ENCODE results near the gene XRN2.

The XRN2 gene, protein sequence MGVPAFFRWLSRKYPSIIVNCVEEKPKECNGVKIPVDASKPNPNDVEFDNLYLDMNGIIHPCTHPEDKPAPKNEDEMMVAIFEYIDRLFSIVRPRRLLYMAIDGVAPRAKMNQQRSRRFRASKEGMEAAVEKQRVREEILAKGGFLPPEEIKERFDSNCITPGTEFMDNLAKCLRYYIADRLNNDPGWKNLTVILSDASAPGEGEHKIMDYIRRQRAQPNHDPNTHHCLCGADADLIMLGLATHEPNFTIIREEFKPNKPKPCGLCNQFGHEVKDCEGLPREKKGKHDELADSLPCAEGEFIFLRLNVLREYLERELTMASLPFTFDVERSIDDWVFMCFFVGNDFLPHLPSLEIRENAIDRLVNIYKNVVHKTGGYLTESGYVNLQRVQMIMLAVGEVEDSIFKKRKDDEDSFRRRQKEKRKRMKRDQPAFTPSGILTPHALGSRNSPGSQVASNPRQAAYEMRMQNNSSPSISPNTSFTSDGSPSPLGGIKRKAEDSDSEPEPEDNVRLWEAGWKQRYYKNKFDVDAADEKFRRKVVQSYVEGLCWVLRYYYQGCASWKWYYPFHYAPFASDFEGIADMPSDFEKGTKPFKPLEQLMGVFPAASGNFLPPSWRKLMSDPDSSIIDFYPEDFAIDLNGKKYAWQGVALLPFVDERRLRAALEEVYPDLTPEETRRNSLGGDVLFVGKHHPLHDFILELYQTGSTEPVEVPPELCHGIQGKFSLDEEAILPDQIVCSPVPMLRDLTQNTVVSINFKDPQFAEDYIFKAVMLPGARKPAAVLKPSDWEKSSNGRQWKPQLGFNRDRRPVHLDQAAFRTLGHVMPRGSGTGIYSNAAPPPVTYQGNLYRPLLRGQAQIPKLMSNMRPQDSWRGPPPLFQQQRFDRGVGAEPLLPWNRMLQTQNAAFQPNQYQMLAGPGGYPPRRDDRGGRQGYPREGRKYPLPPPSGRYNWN

DNA sequence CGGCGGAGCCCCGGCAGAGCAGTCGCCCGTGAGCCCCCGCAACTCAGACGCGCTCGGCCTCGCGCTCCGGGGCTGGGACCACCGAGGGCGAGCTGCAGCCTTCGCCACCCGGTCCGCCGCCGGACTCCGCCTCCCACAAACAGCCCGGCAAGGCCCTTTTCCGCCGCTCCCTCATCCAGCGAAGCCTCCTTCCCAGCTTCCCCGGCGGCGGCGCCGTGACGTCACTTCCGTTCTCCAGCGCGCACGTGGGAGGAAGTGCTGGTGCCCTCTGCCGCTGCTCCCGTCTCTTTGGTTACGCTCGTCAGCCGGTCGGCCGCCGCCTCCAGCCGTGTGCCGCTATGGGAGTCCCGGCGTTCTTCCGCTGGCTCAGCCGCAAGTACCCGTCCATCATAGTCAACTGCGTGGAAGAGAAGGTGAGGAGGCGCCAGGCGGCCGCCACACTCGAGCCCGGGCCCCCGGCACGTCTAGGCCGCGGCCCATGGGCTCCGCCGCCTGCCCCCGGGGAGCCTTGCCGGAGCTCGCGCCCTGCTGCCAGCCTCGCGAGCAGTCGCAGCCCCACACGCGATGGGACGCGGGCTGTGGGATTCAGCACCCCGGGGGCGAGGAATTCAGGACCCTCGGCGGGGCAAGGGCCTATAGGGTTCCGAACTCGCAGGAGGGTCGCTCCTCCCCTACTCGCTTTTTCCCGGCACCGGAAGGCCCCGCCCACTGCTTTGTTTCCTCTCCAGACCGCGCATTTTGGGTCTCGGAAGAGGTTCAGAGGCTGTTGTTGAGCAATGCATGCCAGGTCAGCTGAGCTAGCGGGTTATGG is at the start of gene XRN2:
Gene XRN2, plus strand, starts transcription at position 271 of the 811 bp plus-strand sequence. Its CDS starts 68 bp downstream, at position 339.
- in situ Hi-C loops (cut with MboI; ENCODE audit: low sequenced_read_pairs), result no loop called here

DNA sequence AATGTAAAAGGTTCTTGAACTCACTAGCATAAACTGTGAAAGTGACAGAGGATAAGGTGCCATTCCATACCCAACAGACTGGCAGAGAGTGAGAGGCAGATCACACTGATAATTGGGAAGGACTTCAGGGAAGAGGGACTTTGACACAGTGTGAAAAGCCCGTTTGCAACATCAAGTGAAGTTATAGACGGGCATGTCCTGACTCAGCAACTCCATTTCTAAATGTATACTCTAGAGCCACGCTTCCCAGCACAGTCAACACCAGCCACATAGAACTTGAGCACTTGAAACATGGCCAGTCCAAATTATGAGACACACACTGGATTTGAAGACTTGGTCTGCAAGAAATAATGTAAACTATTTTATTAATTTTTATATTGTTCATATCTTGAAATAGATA is 45.9 kb upstream of the XRN2 start:
- in situ Hi-C loops (cut with MboI; ENCODE audit: low sequenced_read_pairs), result no loop called here

DNA sequence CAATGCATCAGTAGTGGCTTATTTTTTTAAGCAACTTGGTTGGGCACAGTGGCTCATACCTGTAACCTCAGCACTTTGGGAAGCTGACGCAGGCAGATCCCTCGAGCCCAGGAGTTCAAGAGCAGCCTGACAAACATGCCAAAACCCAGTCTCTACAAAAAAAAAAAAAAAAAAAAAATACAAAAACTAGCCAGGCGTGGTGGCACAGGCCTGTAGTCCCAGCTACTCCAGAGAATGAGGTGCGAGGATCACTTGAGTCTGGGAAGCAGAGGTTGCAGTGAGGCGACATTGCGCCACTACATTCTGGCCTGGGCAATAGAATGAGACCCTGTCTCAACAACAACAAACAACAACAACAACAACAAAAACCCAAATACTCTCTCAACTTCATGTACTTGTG is 44.7 kb upstream of the XRN2 start:
- in situ Hi-C loops (cut with MboI; ENCODE audit: low sequenced_read_pairs), result no loop called here

DNA sequence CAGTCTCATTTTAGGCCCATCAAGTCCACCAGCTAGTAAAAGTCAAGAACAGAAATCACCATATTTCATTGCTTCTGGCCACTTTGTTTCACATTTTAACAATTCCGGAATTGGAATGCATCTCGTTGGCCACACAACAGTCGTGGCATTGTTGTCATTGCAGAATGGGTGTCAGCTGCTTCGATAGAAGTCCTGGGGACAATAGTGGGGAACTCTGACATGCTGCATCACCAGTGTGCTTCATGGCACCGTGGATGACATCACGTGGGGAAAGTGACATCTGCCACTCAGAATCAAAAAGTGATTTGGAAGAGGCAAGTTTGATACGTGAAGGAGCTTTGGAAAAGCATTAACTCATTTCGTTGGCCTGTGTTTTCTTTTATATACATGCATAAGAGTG is 43.8 kb upstream of the XRN2 start:
- in situ Hi-C loops (cut with MboI; ENCODE audit: low sequenced_read_pairs), result no loop called here

DNA sequence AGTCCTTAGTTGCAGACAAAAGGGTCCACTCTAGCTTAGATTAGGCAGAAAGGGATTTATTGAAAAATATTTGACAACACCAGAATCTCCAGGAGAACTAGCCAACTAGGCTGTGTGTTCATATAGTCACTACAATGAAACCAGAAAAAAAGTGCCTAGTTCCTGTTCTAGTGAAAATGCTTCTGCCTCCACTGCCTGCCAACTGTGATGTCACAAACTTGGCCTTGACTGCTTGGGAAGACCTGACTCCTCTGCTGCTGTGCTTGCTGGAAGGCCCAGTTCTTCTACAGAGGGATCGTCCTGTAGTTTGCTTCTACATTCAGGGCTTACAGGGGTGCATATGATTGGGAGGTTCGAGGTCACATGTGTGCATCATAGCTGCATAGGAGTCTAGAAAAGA is 40.3 kb upstream of the XRN2 start:
- in situ Hi-C loops (cut with MboI; ENCODE audit: low sequenced_read_pairs), result no loop called here

DNA sequence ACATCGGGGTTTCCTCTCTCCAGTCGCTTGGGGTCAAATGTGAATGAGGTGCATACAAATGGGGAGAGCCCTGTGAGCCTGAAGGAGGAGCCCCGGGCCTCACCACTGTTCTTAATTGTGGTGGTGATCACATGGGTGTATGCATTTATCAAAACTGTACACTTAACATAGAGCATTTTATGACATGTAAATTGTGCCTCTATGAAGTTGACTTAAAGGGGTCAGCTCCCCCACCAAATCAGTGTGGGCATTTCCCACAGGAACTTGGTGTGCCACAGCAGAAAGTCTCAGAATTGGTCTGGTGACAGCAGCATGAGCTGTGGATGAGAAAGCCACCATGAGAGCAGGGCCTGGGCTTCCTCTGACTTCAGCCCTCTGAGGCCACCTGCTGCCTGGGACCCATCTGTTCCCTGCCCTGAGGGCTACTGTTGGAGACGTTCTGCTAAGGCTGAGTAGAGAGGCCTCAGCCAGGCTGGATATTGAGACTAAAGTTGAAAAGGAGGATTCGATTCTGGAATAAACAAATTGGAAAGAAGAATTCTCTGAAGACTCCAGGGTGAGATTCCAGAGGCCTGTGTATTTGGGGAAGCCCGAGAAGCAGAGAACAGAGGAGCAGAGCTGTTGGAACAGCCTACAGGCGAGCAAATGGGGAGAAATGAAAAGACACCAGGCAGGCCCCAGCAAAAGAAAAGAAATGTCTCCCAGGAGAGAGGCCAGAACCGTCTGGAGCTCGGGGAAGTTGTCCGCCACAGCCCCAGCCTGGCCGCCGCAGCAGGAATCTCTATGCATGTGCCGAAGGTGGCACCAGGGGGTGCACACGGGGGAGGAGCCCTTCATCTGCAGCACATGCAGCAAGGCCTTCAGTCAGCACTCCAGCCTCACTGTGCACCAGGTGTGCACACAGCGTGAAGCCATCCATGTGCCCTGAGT is 37.6 kb upstream of the XRN2 start:
- in situ Hi-C loops (cut with MboI; ENCODE audit: low sequenced_read_pairs), result no loop called here

DNA sequence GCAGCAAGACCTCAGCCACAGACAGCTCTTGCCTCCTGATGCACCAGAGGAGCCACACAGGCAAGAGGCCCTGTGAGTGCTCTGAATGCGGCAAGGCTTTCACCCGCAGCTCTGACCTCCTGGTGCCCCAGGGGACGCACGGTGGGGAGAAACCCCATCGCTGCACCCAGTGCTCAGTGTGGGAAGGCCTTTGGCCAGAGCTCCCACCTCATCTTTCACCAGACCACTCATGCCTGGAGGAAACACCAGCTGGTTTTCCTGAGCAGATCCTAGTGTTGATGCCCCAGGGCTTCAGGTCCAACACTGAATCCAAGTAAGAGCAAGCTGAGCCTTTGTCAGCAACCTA is 37.0 kb upstream of the XRN2 start:
- in situ Hi-C loops (cut with MboI; ENCODE audit: low sequenced_read_pairs), result no loop called here

DNA sequence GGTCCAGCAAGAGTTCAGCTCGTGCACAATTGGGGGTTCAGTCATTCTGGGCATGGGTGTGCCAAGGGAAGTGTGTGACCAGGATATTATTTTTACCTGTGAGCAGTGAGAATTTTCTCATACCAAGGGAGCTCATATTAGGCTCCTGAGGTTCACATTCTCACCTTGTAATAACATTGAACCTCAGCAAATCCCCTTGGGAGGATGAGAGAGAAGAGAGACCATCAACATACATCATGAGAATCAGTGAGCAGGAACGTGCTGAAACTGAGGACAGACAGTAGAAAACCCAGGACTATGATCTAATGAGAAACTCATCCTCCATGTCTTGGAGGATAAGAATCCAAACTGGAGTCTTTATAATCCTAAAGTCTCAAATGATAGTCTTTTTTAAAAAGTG is 33.4 kb upstream of the XRN2 start:
- in situ Hi-C loops (cut with MboI; ENCODE audit: low sequenced_read_pairs), result no loop called here

DNA sequence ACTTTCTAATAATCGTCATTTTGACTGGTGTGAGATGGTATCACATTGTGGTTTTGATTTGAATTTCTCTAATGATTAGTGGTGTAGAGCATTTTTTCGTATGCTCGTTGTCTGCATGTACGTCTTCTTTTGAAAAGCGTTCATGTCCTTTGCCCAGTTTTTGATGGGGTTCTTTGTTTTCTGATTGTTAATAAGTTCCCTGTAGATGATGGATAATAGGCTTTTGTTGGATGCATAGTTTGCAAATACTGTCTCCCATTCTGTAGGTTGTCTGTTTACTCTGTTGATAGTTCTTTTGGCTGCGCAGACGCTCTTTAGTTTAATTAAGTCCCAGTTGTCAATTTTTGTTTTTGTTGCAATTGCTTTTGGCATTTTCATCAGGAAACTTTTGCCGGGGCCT is 32.3 kb upstream of the XRN2 start:
- in situ Hi-C loops (cut with MboI; ENCODE audit: low sequenced_read_pairs), result no loop called here

DNA sequence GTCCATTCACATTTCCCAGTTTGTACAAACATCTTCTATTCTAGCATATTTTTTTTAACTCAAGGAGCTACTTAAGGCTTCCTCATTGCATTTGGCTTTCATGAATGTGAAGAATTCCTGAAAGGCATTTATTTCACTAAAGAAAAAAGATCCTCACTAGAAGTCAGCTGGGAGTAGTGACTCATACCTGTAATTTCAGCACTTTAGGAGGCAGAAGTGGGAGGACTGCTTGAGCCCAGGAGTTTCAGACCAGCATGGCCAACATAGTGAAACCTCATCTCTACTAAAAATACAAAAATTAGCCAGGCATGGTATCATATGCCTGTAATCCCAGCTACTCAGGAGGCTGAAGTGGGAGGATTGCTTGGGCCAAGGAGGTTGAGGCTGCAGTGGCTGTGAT is 30.9 kb upstream of the XRN2 start:
- in situ Hi-C loops (cut with MboI; ENCODE audit: low sequenced_read_pairs), result no loop called here

DNA sequence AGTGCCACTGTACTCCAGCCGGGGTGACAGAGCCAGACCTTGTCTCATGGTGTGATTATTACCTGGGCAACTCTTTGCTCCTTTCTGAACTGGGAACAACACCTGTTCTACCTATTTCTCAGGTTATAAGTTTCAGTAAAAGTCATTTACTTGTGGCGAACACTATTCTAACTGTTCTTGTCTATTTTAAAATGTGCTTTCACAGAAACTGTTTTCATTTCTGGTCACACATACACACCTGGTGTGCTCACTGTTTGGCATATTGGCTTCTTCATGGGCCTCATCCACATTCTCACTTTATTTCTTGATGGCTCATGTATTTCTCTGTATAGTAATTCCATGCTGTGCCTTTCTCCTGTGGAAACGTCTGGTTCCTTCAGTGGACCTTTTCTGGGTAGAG is 30.5 kb upstream of the XRN2 start:
- in situ Hi-C loops (cut with MboI; ENCODE audit: low sequenced_read_pairs), result no loop called here

DNA sequence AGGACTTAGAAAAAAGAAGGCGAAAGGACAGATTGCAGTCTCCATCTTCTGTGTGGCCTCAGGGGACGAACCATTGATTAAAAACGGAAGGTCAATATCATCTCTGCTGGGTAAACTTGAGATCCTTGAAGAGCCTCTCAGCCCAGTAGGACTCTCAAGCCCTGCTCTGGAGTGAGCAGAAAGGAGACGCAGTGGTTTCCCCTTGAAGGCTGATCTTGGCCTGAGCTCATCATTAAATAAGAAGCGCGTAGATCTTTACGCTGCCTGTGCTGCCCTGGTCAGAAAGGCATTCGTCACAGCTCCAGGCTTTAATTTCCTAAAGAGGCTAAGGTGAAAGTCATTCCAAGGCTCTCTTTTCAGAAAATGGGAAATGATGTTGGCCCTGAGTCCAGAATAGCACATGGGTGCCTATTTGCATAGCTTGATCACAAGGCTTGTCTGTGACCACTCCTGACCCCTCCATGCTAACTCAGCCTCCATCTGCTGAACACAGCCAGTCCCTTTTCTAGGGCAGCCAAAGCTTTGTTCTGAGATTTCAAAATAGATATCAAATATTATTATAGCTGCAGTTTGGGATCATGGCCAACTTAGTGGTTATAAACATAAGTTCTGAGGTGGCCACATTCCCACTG is 29.3 kb upstream of the XRN2 start:
- in situ Hi-C loops (cut with MboI; ENCODE audit: low sequenced_read_pairs), result no loop called here

DNA sequence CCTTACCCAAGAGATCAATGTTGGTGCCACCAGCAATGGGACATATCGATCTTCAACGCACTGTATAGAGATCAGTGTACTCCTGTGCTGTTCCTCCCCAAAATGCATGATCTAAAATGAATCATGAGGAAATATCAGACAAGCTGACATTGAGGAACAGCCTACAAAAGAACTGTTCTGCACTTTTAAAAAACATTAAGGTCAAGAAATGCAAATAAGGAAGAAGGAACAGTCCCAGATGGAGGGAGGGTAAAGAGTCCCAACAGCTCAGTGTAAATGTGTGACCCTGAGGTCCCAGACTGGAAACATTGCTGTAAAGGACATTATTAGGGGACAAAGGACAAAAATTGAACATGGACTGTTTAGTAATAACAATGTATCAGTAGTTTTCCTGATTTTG is 24.3 kb upstream of the XRN2 start:
- in situ Hi-C loops (cut with MboI; ENCODE audit: low sequenced_read_pairs), result no loop called here

DNA sequence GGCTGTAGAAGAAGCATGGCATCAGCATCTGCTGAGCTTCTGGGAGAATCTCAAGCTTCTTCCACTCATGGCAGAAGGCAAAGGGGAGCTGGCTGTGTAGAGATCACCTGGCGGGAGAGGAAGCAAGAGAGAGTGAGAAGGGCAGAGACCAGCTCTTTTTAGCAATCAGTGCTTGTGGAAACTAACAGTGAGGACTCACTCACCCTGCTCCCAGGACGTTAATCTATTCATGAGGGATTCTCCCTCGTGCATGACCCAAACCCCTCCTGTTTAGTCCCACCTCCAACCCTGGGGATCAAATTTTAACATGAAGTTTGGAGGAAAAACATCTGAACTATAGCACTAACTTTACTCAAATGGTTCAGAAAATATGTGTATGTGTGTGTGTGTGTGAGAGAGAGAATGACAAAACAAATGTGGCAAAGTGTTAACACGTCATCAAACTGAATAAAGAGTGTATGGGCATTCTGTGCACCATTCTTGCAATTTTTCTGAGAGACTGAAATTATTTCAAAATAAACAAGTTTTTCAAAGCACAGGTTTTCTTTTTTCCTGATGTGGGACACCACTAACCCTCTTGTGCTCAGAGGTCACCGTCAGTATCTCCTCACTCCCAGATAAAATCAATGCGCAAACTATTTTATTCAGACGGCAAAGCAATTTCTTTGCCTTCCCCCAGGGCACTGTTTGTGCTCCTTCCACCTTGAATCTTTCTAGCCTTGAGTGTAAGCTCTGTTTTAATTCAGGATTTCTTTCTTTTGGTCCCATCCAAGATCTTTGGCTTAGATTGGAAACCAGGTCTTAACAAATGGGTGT is 23.2 kb upstream of the XRN2 start:
- in situ Hi-C loops (cut with MboI; ENCODE audit: low sequenced_read_pairs), result no loop called here

DNA sequence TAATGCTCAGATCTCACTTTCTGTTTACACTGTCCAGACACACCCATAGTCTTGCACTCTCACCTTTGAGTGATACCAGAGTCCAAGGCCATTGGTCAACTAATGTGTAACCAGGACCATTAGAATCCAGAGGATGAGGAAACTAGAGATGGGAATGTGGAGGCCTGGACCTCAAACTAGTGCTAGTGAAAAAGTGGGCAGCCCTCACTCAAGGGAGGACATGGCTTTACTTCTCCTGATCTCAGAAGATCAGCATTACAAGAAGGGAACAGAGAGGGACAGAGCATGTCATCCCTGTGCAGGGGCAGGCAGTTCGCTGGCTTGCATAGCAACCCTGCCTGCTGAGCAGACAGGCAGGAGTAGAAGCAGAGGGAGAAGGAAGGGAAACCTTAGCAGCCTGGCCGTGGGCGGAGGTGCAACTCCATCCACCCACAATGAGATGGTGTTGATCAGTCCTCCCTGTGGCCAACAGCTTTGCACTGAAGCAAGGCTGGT is 22.6 kb upstream of the XRN2 start:
- in situ Hi-C loops (cut with MboI; ENCODE audit: low sequenced_read_pairs), result no loop called here

DNA sequence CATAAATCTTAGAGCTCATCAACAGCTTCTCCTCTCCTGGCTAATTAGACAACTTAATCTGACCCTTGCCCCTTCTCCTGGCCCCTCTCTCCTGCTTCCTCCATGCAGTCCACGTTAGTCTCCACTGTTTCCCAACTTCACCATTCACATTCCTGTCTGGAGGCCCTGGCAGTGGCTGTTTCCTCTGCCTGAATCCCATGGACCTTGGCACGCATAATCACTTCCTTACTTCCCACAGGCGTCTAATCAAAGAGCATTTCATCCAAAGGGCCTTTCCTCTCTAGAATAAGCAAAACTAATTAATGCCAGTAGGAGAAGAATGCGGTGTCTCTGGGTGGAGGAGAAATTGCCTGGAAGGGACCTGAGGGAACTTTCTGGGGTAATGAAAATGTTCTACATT is 16.4 kb upstream of the XRN2 start:
- in situ Hi-C loops (cut with MboI; ENCODE audit: low sequenced_read_pairs), result no loop called here

DNA sequence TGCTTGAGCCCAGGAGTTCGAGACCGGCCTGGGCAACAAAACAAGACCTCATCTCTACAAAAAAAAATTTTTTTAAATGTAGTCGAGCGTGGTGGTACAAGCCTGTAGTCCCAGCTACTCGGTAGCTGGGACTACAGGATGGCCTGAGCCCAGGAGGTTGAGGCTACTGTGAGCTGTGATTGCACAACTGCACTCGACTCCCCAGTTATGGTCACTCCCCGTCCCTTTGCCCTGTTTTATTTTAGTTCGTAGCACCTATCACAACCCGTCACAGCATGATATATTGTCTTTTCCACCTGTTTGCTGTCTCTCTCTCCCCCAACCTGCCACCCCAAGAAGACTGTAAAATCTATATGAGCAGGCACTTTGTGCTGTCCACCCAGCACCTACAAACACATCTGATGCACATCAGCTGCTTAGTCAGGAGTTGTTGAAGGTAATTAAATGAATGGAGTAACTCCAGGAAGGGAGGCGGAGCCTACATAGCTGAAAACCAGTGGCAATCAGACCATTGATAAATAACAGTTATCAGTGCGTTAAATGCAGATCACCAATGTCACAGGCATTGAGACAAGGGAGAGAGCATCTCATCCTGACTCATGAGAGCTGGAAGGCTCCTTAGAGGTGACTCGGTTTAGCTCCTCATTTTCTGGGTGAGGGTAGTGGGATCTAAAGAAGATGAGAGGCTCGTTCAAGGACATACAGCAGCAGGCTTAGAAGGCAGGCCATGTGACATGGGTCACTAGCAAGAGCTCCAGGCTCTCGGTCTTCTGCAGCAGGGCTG is 14.4 kb upstream of the XRN2 start:
- in situ Hi-C loops (cut with MboI; ENCODE audit: low sequenced_read_pairs), result no loop called here

DNA sequence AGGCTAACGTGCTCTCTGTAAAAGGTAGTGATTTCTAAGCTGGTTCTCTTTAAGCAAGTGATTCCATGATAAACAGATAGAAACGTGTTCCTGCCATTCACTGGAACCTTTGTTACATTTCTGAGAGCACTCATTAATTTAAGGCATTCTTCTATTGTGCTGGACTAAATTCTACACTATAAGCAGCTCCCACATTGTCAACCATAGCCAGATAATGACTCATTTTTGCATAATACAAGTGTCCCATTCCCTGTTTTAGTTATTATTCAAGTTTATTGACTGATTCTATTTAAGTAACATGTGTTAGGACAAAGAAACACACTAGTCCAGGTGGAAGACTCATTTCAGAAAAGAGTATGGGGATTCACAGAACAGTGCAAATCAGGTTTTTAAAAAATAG is 13.5 kb upstream of the XRN2 start:
- in situ Hi-C loops (cut with MboI; ENCODE audit: low sequenced_read_pairs), result no loop called here

Data from HL-60/S4 treated with phorbol 12-myristate 13-acetate at 8.2 ng/mL for 4 days and 3 days (cell line).